ENCODE results near the gene ST6GALNAC3.
"Not testable (repeated sequence)": the region's sequence is repeated elsewhere in the genome, so short reads cannot be mapped to it uniquely, and the experiment has no call there.

The ST6GALNAC3 gene

GRCh38 chr1:76340056-76340455, 265.5 kb downstream of the ST6GALNAC3 start:
- DNase-seq (ENCODE audit: low spot score) = no peak

- not testable (repeated sequence) for DNase-seq (ENCODE audit: low spot score)
Observed at GRCh38 chr1:76341816-76342215, 267.3 kb downstream of the ST6GALNAC3 start.

- DNase-seq (ENCODE audit: low spot score) = no peak
Observed at GRCh38 chr1:76343356-76343755, 268.8 kb downstream of the ST6GALNAC3 start.

GRCh38 chr1:76351655-76352054, 277.1 kb downstream of the ST6GALNAC3 start:
- no peak for DNase-seq (ENCODE audit: low spot score)

GRCh38 chr1:76352741-76353435, 278.3 kb downstream of the ST6GALNAC3 start:
- no peak for DNase-seq (ENCODE audit: low spot score)

GRCh38 chr1:76354236-76354635, 279.7 kb downstream of the ST6GALNAC3 start:
- no peak for DNase-seq (ENCODE audit: low spot score)

- no peak for DNase-seq (ENCODE audit: low spot score)
Observed at GRCh38 chr1:76366726-76367125, 292.2 kb downstream of the ST6GALNAC3 start.

GRCh38 chr1:76371941-76372340, 297.4 kb downstream of the ST6GALNAC3 start:
- DNase-seq (ENCODE audit: low spot score) = no peak

- DNase-seq (ENCODE audit: low spot score) = no peak
Observed at GRCh38 chr1:76374086-76374485, 299.5 kb downstream of the ST6GALNAC3 start.

- no peak for DNase-seq (ENCODE audit: low spot score)
Observed at GRCh38 chr1:76377247-76377646, 302.7 kb downstream of the ST6GALNAC3 start.

- no peak for DNase-seq (ENCODE audit: low spot score)
Observed at GRCh38 chr1:76379506-76379905, 305.0 kb downstream of the ST6GALNAC3 start.

GRCh38 chr1:76381450-76382097, 307.0 kb downstream of the ST6GALNAC3 start:
- no peak for DNase-seq (ENCODE audit: low spot score)

- DNase-seq (ENCODE audit: low spot score) = no peak
Observed at GRCh38 chr1:76388261-76388660, 313.7 kb downstream of the ST6GALNAC3 start.

GRCh38 chr1:76390456-76390855, 315.9 kb downstream of the ST6GALNAC3 start:
- DNase-seq (ENCODE audit: low spot score) = peak; percentile 15

GRCh38 chr1:76395059-76395458, 320.5 kb downstream of the ST6GALNAC3 start:
- DNase-seq (ENCODE audit: low spot score) = no peak

GRCh38 chr1:76402128-76402527, 327.6 kb downstream of the ST6GALNAC3 start:
- DNase-seq (ENCODE audit: low spot score) = no peak

- DNase-seq (ENCODE audit: low spot score) = no peak
Observed at GRCh38 chr1:76408303-76408702, 333.8 kb downstream of the ST6GALNAC3 start.

GRCh38 chr1:76410499-76410898, 336.0 kb downstream of the ST6GALNAC3 start:
- DNase-seq (ENCODE audit: low spot score) = no peak

GRCh38 chr1:76418531-76418930, 344.0 kb downstream of the ST6GALNAC3 start:
- no peak for DNase-seq (ENCODE audit: low spot score)

GRCh38 chr1:76419603-76420002, 345.1 kb downstream of the ST6GALNAC3 start:
- DNase-seq (ENCODE audit: low spot score) = no peak

GRCh38 chr1:76425201-76426145, 350.9 kb downstream of the ST6GALNAC3 start:
- DNase-seq (ENCODE audit: low spot score) = no peak

GRCh38 chr1:76426606-76427005, 352.1 kb downstream of the ST6GALNAC3 start:
- no peak for DNase-seq (ENCODE audit: low spot score)

GRCh38 chr1:76428028-76428427, 353.5 kb downstream of the ST6GALNAC3 start:
- no peak for DNase-seq (ENCODE audit: low spot score)
